GM12878 (cell line): ENCODE measurements around the gene FADS1. TPM values are rescaled to one million over a fixed set of nuclear protein-coding genes. Genes with fewer than 3 reads are reported as not detected.

Experiments
- ATAC-seq: fragments of 200-7000 bp; cut with Tn5 transposase; 3 replicates; pipeline ENCODE4 v1.9.1; 2020; ENCODE audit warnings: mild to moderate bottlenecking, moderate library complexity
- BruUV-seq: library from RNA; stranded (reverse); fragments of 400-500 nt; replicated peaks from 2 replicates; lab custom pipeline; 2021; lab: Mats Ljungman, UMichigan
- CTCF ChIA-PET: fragments of 300-600 bp; sonication (Branson Sonifier 250); formaldehyde crosslinking; extraction: SDS; loops from one replicate; lab custom pipeline; 2021; ENCODE audit warnings: inconsistent platforms; lab: Yijun Ruan, JAX
- POLR2A ChIA-PET: fragments of 350-600 bp; formaldehyde crosslinking; extraction: SDS; loops from one replicate; lab custom pipeline; 2021; ENCODE audit warnings: inconsistent platforms; lab: Charles Lee
- RAD21 ChIA-PET: fragments of 300-600 bp; sonication (Branson Sonifier 250); formaldehyde crosslinking; loops from one replicate; lab custom pipeline; 2023; ENCODE audit warnings: antibody characterized with exemption; ENCODE audit not compliant: unreplicated experiment; lab: Charles Lee
- SMC1A ChIA-PET: fragments of 300-600 bp; sonication (Branson Sonifier 250); formaldehyde crosslinking; loops from one replicate; lab custom pipeline; 2023; ENCODE audit not compliant: unreplicated experiment, uncharacterized antibody; lab: Charles Lee
- DNase-seq: peaks from one replicate; pipeline ENCODE4 v3.0.0-alpha.2; 2011; ENCODE audit warnings: low read depth, low spot score
- FAIRE-seq: peaks from 3 replicates; lab custom pipeline; 2011; peaks lifted over from hg19 to GRCh38; lab: Jason Lieb, UNC
- H2AFZ ChIP-seq: 2 replicates; pipeline ENCODE4 v1.6.0; 2011; ENCODE audit warnings: low read depth, low read length, control low read depth; ENCODE audit not compliant: control insufficient read depth
- H3K27ac ChIP-seq: 2 replicates; pipeline ENCODE4 v1.5.1; 2011; ENCODE audit warnings: control low read depth; ENCODE audit not compliant: control insufficient read depth, insufficient read depth
- H3K27me3 ChIP-seq, 2 experiments: replicated peaks in 1 of 2; 2 replicates each; pipeline versions ENCODE4 v1.6.0 to v1.6.1; 2011; ENCODE audit warnings: low read length in 1 of 2; ENCODE audit not compliant: control insufficient read depth in 2 of 2, insufficient read depth in 2 of 2
- H3K36me3 ChIP-seq, 2 experiments: 2 replicates each; pipeline ENCODE4 v1.5.1; 2011; ENCODE audit warnings: low read length in 1 of 2; ENCODE audit not compliant: control insufficient read depth in 2 of 2, insufficient read depth in 2 of 2
- H3K4me1 ChIP-seq: 2 replicates; pipeline ENCODE4 v1.6.1; 2011; ENCODE audit warnings: mild to moderate bottlenecking, low read length, moderate library complexity, mixed read lengths; ENCODE audit not compliant: control insufficient read depth, insufficient read depth
- H3K4me2 ChIP-seq: 2 replicates; pipeline ENCODE4 v1.6.0; 2011; ENCODE audit warnings: control low read depth; ENCODE audit not compliant: control insufficient read depth, insufficient read depth
- H3K4me3 ChIP-seq: fragments of 200-600 bp; sonication (generic); 2 replicates; pipeline ENCODE4 v1.5.1; 2016
- H3K79me2 ChIP-seq: 2 replicates; pipeline ENCODE4 v1.6.0; 2011; ENCODE audit warnings: low read length; ENCODE audit not compliant: control insufficient read depth, insufficient read depth
- H3K9ac ChIP-seq: 2 replicates; pipeline ENCODE4 v1.8.0; 2011; ENCODE audit warnings: low read length, control low read depth, mixed read lengths; ENCODE audit not compliant: control insufficient read depth, insufficient read depth
- H3K9me3 ChIP-seq: replicated peaks from 3 replicates; pipeline ENCODE4 v1.5.1; 2011; ENCODE audit warnings: mild to moderate bottlenecking, low read length; ENCODE audit not compliant: control insufficient read depth, insufficient read depth
- H4K20me1 ChIP-seq: 2 replicates; pipeline ENCODE4 v1.6.0; 2011; ENCODE audit not compliant: control insufficient read depth, insufficient read depth
- POLR2A ChIP-seq: IDR thresholded peaks from 2 replicates; pipeline ENCODE4 v1.6.1; 2011; ENCODE audit warnings: low read depth, mild to moderate bottlenecking, low read length
- WGBS: methylation state at CpG from one replicate; pipeline ENCODE4 v1.1.6; 2016; ENCODE audit warnings: low lambda C conversion rate; ENCODE audit not compliant: insufficient replicate concordance, insufficient coverage; ENCODE audit errors: missing lambda C conversion rate; 5-methylcytosine and 5-hydroxymethylcytosine counted together
- in situ Hi-C: fragments of 300-500 bp; cut with MboI; formaldehyde crosslinking; loops from 9 replicates; pipeline ENCODE4 v1.14.3; 2018; ENCODE audit warnings: mixed read lengths
- intact Hi-C: fragments of 100-400 bp; cut with micrococcal nuclease; formaldehyde crosslinking; loops from one replicate; pipeline ENCODE4 v1.14.2; 2022; ENCODE audit not compliant: unreplicated experiment
- polyA plus RNA-seq, 11 experiments: library from polyadenylated mRNA; depleted of rRNA in 4 of 11; unstranded in 6 of 11; stranded (reverse) in 5 of 11; fragments of >200 nt; fragmentation: Nextera tagmentation in 4 of 11; fragmentation: Illumina TruSeq in 1 of 11; extraction: Ambion mirVana in 4 of 11; extraction: Trizol in 1 of 11; gene quantifications; 1 replicate in 1 of 11; 2 replicates in 10 of 11; pipeline versions ENCODE4 v1.2.1 to v1.2.3, GENCODE V29; 2011 to 2016; ENCODE audit warnings: inconsistent platforms in 2 of 11, missing spikeins in 2 of 11, low read depth in 1 of 11
- total RNA-seq, 4 experiments: library from RNA; depleted of rRNA in 3 of 4; stranded (reverse); fragments of >200 nt in 3 of 4; fragmentation: Illumina TruSeq in 1 of 4; extraction: Trizol in 1 of 4; gene quantifications; 2 replicates each; pipeline versions ENCODE4 v1.2.1 to v1.2.3, GENCODE V29; 2013 to 2021
- TF ChIP-seq, protein P1 (sequence below): fragments of 450-650 bp; formaldehyde crosslinking; IDR thresholded peaks from 2 replicates; pipeline ENCODE4 v1.4.0; 2022; ENCODE audit warnings: mild to moderate bottlenecking, moderate library complexity

FADS1 gene
- total and polyA plus RNA-seq, 10 of the 15 experiments (the other 5 are each of a cell fraction or from before 2014, with no cell fraction given), result 8.8 to 73.9 (median 39.0) TPM

GRCh38 chr11:61855939-61856680 is 39.3 kb upstream of the FADS1 start:
- RAD21 ChIA-PET, result interaction anchor here (1.5 kb wide), 1 partner anchor 14 kb away, joined by 3 read pairs; no protein-coding TSS in a partner anchor
- peaks cover under 1% of the 10 kb centered on the region; the same call in 1 of the 2 replicates for H3K4me1 ChIP-seq
- DNase-seq (no peak), ATAC-seq (no peak), FAIRE-seq (no peak)
- TF ChIP-seq POLR2A, result peak; percentile 23; the same call in 1 of the 2 replicates
- TF ChIP-seq, protein P1, sequence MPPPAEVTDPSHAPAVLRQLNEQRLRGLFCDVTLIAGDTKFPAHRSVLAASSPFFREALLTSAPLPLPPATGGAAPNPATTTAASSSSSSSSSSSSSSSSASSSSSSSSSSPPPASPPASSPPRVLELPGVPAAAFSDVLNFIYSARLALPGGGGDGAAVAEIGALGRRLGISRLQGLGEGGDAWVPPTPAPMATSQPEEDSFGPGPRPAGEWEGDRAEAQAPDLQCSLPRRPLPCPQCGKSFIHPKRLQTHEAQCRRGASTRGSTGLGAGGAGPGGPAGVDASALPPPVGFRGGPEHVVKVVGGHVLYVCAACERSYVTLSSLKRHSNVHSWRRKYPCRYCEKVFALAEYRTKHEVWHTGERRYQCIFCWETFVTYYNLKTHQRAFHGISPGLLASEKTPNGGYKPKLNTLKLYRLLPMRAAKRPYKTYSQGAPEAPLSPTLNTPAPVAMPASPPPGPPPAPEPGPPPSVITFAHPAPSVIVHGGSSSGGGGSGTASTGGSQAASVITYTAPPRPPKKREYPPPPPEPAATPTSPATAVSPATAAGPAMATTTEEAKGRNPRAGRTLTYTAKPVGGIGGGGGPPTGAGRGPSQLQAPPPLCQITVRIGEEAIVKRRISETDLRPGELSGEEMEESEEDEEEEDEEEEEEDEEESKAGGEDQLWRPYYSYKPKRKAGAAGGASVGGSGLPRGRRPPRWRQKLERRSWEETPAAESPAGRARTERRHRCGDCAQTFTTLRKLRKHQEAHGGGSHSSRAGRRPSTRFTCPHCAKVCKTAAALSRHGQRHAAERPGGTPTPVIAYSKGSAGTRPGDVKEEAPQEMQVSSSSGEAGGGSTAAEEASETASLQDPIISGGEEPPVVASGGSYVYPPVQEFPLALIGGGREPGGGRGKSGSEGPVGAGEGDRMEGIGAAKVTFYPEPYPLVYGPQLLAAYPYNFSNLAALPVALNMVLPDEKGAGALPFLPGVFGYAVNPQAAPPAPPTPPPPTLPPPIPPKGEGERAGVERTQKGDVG, result no peak
- SMC1A ChIA-PET, result no interaction called here
- POLR2A ChIA-PET, result no interaction called here
- H4K20me1 ChIP-seq, result no peaks in the 10 kb centered on the region
- H3K4me3 ChIP-seq, result no peak overlapping the region
- BruUV-seq, result no TSS peak
- H3K9ac ChIP-seq, result no peak overlapping the region
- no peaks in the 10 kb centered on the region for H3K9me3 ChIP-seq
- in situ Hi-C loops (no loop called here), intact Hi-C loops (no loop called here)
- CTCF ChIA-PET, result no interaction called here
- H2AFZ ChIP-seq, result no peak overlapping the region
- no peak overlapping the region for H3K4me2 ChIP-seq
- no peaks in the 10 kb centered on the region for H3K79me2 ChIP-seq
- H3K36me3 ChIP-seq, result peaks cover 30 to 47% of the 10 kb centered on the region in 2 experiments
- H3K27me3 ChIP-seq, result no peaks in the 10 kb centered on the region
- H3K27ac ChIP-seq, result no peak overlapping the region
- 68% methylated on average over 12 of the region's 12 CpGs for WGBS
